Fibroblast of skin of scalp (primary cell): ENCODE measurements around the gene IL36G.

Experiments used
- DNase-seq: peaks from one replicate; pipeline ENCODE4 v3.0.0-alpha.2; 2013

Gene IL36G

GRCh38 chr2:112973156-112973555 lies 4.7 kb upstream of the IL36G start:
- no peak for DNase-seq

- no peak for DNase-seq
Observed at GRCh38 chr2:112979731-112980130, 1.9 kb downstream of the IL36G start.

- DNase-seq, result no peak
Observed at GRCh38 chr2:112980537-112980936, 2.7 kb downstream of the IL36G start.

DNA sequence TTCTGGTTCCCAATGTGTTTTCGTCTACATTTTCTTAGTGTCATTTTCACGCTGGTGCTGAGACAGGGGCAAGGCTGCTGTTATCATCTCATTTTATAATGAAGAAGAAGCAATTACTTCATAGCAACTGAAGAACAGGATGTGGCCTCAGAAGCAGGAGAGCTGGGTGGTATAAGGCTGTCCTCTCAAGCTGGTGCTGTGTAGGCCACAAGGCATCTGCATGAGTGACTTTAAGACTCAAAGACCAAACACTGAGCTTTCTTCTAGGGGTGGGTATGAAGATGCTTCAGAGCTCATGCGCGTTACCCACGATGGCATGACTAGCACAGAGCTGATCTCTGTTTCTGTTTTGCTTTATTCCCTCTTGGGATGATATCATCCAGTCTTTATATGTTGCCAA lies 7.3 kb downstream of the IL36G start:
- DNase-seq, result no peak

DNA sequence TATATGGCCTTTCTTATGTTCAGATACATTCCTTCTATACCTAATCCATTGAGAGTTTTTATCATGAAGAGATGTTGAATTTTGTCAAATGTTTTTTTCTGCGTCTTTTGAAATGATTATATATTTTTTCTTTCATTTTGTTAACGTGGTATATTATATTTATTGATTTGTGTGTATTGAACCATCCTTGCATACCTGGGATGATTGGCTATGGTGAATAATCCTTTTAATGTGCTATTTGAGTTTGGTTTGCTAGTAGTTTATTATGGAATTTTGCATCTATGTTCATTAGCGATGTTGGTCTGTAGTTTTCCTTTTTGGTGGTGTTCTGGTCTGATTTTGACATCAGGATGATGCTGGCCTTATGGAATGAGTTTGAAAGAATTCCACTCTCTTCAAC lies 11.8 kb downstream of the IL36G start:
- DNase-seq, result no peak

DNA sequence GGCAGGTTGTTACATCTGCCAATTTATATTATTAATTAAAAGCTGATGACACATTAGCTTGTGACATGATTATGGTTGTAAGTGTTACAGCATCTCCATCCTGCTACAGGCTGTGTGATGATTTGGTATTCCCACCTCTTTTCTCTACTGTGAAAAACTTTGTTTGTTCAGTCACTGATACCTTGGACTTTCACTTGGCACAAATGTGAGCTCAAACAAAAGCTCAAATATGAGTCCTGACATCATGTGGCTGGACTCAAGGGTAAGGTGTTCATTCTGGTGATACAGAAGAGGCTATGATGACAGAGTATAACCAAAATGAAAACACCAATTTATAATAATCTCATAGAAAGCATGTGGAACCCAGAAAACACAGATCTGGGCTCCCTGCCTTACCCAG lies 16.0 kb downstream of the IL36G start:
- DNase-seq, result no peak

DNA sequence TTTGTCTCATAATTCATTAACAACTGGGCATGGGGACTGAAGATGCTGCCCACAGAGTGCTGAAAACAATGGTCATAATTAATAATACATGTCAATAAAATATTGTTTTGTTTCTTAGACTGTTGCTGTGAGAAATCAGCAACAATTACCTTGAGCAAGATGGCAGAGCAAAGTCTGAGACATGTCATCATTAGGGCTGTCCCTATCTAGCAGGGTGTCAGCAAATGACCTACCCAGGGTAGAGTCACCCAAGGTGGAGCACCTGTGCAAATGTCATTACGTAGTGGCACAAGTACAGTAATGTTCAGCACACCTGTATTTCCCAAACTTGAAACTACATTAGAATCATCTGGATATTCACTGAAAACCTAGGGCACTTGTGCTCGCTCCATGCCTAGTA lies 16.8 kb downstream of the IL36G start:
- no peak for DNase-seq

GRCh38 chr2:112995346-112995920 lies 17.6 kb downstream of the IL36G start:
- DNase-seq, result no peak

GRCh38 chr2:112996635-112997034 lies 18.8 kb downstream of the IL36G start:
- DNase-seq, result no peak

DNA sequence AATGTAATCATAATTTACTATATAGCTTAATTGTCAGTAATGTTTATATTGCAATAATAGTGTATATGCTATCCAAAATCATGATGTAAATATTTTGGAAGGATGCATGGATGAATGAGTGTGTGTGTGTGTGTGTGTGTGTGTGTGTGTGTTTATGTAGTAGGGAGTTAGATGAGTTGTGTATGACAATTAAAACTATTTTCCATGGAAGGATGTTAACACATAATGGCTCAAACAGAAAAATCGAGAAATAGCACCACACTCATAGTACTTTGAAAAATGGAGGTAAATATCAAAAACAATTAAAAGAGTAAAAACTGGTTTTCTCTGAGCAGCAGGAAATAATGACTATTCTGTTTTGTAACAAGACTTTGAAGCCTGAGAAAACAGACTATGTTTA lies 19.3 kb downstream of the IL36G start:
- DNase-seq, result no peak

DNA sequence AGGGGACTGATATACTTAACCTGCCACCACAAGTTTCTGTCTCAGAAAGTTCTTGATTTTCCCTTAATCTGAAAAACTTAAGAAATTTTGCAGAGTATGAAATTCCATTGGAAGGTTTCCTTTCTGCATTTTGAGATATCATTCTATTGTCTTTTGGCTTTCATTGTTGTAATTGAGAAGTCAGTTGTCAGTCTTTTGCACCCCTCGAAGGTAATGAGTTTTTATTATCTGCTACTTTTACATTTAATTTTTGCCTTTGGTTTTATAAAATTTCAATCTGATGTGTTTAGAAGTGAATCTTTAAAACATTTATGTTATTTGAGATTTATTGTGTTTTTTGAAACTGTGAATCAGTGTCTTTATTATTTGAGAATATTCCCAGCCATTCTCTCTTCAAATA lies 22.6 kb downstream of the IL36G start:
- no peak for DNase-seq

- DNase-seq, result no peak
Observed at GRCh38 chr2:113002677-113003076, 24.9 kb downstream of the IL36G start.

DNA sequence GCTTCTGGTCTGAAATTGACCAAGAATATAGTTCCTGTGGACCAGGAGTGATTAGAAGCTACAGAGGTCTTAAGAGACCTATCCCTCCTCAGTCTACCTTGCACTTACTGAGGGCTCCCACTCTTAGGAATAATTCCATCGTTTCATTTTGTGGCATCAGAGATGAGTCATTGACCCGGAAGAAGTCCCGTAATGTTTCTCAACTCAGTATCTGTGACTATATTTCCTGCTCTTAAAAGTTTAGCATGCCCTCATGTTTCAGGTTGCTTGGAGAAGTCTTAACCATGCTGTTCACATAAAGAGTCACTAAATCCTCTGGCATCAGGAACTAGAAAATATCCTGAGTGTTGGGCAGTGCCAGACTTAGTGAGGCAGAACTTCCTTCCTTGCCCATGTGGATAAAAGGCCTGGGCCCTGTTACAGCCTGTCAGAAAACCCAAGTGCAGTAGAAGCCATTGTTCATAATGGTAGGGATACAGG lies 27.3 kb downstream of the IL36G start, which contains the start of gene IL36A:
TSS of gene IL36A (plus strand) at position 430 of the 480 bp plus-strand sequence. CDS start 413 bp downstream, outside the sequence.
- DNase-seq, result no peak

- DNase-seq, result no peak
Observed at GRCh38 chr2:113007250-113007649, 29.4 kb downstream of the IL36G start.

- no peak for DNase-seq
Observed at GRCh38 chr2:113009622-113010021, 31.8 kb downstream of the IL36G start.

- DNase-seq, result peak; percentile 26
Observed at GRCh38 chr2:113010088-113010487, 32.3 kb downstream of the IL36G start.

DNA sequence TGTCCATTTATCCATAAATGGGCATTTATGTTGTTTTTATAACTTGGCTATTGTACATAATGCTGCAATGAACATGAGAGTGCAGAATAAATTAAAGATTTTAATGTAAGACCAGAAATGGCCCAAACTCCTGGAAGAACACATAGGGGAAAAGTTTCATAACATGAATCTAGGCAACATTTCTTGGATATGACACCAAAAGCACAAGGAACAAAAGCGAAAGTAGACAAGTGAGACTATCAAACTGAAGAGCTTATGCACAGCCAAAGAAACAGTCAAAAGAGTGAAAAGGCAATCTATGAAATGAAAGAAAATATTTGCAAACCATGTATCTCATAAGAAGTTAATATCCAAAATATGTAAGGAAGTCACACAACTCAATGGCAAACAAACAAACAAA lies 33.3 kb downstream of the IL36G start:
- no peak for DNase-seq

DNA sequence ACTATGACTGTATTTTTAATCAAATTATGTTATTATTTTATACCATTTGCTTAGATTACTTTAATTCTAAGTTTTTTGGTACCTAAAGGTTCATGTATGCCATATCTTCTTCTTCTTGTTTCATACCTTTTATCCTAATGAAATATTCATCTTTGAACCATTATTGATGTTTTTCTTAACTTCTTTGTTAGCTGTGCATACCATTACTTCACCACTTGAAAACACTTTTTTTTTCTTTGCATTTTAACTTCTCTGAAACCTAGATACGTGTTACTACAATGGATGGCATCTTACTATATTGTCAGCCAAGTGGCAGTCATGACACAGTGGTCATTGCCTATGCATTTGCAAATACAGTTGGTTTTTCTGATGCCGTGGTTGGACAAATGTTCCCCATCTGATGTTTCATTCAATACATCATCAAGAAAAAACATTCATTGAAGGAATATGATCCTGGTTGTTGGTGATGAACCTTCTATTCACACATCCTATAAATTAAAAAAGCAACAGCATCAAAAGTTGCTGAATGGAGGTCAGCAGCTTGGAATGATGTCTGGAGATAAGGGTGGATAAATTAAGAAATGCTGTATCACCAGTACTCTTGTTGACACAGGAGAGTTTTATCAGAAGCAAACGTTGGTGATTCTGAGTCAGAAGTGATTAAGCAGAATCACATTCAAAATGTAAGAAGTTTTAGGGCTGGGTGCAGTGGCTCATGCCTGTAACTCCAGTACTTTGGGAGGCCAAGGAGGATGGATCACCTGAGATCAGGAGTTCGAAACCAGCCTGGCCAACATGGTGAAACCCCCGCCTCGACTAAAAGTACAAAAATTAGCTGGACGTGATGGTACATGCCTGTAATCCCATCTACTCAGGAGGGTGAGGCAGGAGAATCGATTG lies 34.9 kb downstream of the IL36G start:
- peak; percentile 26 for DNase-seq

DNA sequence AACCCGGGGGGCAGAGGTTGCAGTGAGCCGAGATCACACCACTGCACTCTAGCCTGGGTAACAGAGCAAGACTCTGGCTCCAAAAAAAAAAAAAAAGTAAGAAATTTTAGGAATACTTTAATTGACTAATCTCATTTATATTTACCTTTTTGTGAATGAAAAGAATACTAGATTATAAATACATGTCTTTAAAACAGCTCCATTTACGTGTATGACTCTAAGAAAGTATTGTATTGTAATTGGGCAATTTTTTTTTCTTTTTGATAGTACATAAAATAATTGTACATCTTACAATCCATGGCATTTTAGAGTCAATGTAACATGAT lies 35.5 kb downstream of the IL36G start:
- no peak for DNase-seq

GRCh38 chr2:113014067-113014466 lies 36.3 kb downstream of the IL36G start:
- DNase-seq, result no peak

DNA sequence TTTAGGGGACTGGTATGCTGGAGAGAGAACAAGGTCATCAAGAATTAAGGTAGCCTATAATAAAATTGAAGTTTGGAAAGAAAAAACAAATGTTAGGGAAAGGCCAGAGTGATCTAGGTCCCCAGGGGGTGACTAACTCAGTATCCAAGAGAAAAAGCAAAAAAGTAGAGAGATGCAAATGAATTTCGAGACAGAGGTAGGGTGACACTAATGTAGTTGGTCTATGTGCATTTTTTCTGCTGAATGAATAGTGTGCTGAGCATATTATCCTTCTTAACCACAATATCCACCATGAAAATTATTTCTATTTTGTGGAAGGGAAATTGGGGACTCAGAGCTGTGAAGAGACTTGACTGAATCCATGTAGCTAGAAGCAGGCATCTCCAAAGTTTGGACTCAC lies 37.2 kb downstream of the IL36G start:
- DNase-seq, result no peak

- DNase-seq, result no peak
Observed at GRCh38 chr2:113015655-113016054, 37.8 kb downstream of the IL36G start.

GRCh38 chr2:113018509-113018908 lies 40.7 kb downstream of the IL36G start:
- DNase-seq, result no peak

- DNase-seq, result no peak
Observed at GRCh38 chr2:113021312-113021711, 43.5 kb downstream of the IL36G start.
